Right renal cortex interstitium (tissue), 3 donors: ENCODE results near the gene CEBPA. TPM values are rescaled to one million over a fixed set of nuclear protein-coding genes. Genes with fewer than 3 reads are reported as not detected.

Experiments used
- DNase-seq, 3 donors: peaks; one replicate each; pipeline ENCODE4 v3.0.0-alpha.2; 2013; ENCODE audit warnings: low read depth in 3 of 3, low spot score in 2 of 3
- polyA plus RNA-seq, 3 donors: library from polyadenylated mRNA; unstranded; fragments of 120-200 nt; gene quantifications; one replicate each; pipeline ENCODE4 v1.2.1, GENCODE V29; 2013; ENCODE audit not compliant: insufficient read length in 3 of 3

The CEBPA gene
- 1 to 10 TPM; 2.4 to 4.2 (median 3.7) TPM for polyA plus RNA-seq

DNA sequence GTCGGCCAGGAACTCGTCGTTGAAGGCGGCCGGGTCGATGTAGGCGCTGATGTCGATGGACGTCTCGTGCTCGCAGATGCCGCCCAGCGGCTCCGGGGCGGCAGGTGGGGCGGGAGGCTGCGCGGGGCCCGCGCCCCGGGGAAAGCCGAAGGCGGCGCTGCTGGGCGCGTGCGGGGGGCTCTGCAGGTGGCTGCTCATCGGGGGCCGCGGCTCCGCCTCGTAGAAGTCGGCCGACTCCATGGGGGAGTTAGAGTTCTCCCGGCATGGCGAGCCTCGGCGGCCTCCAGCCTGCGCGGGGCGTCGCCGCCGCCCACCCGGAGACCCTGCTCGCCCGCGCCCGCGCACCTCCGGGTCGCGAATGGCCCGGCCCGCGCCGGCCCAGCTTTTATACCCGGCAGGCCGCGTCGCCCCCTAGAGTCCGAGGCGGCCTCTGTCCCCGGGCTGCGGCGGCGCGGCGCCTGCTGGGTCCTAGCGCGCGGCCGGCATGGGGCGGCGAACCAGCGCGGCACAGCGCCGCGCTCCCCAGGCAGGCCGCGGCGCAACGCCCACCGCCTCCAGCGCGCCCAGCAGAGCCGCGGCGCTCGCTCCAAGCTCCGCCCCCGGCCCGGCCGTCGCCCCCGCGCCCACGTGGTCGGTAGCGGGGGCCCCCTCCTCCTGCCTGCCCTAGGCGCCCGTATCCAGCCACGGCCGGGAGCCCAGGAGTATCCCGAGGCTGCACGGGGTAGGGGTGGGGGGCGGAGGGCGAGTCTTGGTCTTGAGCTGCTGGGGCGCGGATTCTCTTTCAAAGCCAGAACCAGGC, at the start of gene CEBPA:
TSS of gene CEBPA (minus strand) at position 360 of the 799 bp plus-strand sequence. CDS start at position 240, 120 bp downstream.
- no peak for DNase-seq

- no peak for DNase-seq
Measured at GRCh38 chr19:33350538-33351309, 48.4 kb upstream of the CEBPA start.

GRCh38 chr19:33349319-33350289, 47.3 kb upstream of the CEBPA start:
- no peak for DNase-seq

DNA sequence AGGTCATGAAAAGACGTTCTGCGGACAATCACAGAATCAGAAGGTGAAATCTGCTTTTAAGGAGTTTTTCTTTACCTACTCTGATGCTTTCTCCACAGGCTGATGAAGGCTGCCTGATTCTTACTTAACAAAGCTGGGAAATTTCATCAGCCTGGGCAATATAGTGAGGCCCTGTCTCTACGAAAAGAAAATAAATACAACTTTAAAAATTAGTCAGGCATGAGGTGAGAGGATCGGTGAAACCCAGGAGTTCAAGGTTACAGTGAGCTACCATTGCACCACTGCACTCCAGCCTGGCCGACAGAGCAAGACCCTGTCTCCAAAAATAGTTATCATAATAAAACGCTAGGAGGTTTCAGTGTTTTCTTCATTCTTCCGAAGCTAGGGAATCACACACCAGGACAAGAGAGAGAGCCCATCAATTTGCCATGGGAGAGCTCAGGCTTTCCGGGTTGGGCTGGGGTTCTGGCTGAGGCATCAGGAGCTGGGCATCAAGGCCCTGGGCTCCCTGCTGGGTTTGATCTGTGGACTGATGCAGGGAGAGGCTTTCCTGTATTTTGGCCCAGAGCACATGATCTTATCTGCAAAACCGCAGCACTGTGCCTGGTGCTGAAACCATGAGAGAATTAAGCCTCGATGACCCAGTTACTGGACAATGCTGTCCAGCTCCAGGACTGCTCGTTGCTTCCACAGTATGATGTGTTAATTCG, 46.1 kb upstream of the CEBPA start:
- no peak for DNase-seq

GRCh38 chr19:33347300-33347699, 45.0 kb upstream of the CEBPA start:
- no peak for DNase-seq

DNA sequence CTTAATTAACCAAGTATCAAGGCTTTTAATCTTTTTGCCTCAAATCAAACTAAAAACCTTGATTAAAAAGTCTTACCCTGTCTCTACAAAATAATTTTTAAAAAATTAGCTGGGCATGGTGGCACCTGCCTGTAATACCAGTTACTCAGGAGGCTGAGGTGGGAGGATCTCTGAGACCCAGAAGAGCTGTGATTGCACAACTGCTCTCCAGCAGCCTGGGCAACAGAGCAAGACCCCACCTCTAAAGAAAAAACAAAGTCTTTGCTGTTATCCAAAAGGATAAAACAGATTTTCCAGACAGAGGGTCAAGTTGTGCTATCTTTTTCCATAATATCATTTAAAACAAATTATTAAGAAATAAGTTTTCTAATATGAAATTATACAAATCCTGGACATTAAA, 44.3 kb upstream of the CEBPA start:
- DNase-seq: no peak

GRCh38 chr19:33345163-33345562, 42.8 kb upstream of the CEBPA start:
- no peak for DNase-seq

- DNase-seq: no peak
Measured at GRCh38 chr19:33344573-33344925, 42.2 kb upstream of the CEBPA start.

DNA sequence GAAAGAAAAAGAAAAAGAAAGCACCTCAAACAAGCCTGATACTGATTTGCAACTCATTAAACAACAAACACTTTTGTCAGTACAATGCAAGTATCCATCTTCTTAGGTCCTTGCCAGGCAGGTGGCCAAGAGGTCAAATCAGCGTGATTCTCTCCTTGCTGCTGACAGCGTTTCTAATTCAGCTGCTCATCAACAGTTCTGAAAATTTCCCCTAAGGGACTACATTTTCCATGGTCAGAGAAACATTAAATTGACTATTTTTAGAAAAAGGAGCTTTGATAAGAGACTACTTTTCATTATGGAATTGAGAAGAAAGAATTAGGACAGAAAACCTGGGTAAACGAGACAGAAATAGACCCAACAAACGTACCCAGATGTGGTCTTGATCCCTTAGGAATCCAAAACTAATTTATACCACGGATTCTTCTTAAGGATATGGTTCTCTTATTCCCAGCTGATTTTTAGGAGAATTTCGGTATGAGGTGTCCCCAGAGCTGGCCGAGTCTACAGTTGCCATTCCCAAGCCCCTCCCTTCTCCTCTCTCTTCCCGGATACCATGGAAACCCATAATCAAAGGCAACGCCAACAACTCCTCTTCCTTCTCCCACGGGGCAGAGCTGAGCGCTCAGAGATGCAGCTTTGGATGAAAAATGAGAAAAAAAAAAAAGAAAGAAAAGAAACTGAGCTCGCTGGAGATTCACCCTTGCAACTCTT, 41.7 kb upstream of the CEBPA start:
- DNase-seq: peak in 1 of 3 donors; percentile 2

DNA sequence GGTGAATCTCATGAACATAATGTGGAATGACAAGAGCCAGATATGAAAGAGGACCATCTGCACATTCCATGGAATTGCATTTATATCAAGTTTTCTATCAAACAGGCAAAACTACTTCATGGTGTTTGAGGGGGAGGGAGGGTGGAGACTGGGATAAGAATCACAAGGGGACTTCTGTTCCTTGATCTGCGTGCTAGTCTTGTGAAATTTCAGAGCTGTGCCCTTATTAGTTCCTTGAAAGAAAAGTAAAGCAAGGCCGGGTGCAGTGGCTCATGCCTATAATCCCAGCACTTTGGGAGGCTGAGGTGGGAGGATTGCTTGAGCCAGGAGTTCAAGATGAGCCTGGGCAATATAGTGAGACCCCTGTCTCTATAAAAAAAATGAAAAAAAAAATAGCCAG, 41.0 kb upstream of the CEBPA start:
- DNase-seq: no peak

GRCh38 chr19:33340991-33341390, 38.7 kb upstream of the CEBPA start:
- DNase-seq: no peak

GRCh38 chr19:33339016-33339984, 37.0 kb upstream of the CEBPA start:
- no peak for DNase-seq

GRCh38 chr19:33335446-33335845, 33.1 kb upstream of the CEBPA start:
- no peak for DNase-seq

DNA sequence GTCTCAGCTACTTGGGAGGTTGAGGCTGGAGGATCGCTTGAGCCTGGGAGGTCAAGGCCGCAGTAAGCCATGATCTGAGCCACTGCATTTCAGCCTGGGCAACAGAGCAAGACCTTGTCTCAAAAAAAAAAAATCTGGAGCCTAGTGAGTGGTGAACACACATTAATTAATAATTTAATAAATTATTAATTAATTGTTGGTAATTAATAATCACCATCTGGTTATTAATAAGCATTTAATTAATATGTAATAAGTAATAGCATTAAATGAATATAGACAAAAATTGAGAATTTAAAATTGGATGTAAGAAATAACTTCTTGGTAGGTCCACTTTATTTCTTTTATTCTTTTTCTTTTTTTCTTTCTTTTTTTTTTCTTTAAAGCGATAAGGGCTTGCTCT, 31.9 kb upstream of the CEBPA start:
- DNase-seq: no peak

DNA sequence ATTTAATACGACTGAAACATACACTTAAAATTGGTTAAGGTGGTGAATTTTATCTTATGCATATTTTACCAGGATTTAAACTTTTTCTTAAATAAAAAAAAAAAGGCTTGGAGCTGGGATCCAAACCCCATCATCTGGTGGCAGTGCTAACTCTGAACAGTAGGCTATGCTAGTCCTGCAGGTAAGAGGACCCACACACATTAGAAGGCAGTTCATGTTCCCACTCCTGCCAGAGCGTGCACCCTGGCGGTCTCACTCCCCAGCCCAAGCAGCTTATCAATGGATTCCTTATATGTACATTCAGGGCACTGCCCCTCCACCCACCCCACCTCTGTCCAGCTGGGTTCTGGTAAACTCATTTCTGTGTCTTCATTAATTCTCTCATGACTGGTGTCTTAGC, 31.3 kb upstream of the CEBPA start:
- no peak for DNase-seq

- DNase-seq: no peak
Measured at GRCh38 chr19:33333151-33333550, 30.8 kb upstream of the CEBPA start.

GRCh38 chr19:33332248-33332647, 29.9 kb upstream of the CEBPA start:
- DNase-seq: no peak

- DNase-seq: no peak
Measured at GRCh38 chr19:33329736-33330135, 27.4 kb upstream of the CEBPA start.
